HepG2 (cell line): Measurements from ENCODE around the gene FMN2. TPM values are rescaled to one million over a fixed set of nuclear protein-coding genes. Genes with fewer than 3 reads are reported as not detected.

ENCODE experiments used
- ATAC-seq: fragments of 200-7000 bp; cut with Tn5 transposase; 3 replicates; pipeline ENCODE4 v1.9.1; 2020; ENCODE audit warnings: mild to moderate bottlenecking, moderate library complexity
- BruUV-seq: library from RNA; stranded (reverse); fragments of 400-500 nt; replicated peaks from 2 replicates; lab custom pipeline; 2021; lab: Mats Ljungman, UMichigan
- CTCF ChIA-PET: fragments of 300-600 bp; formaldehyde crosslinking; extraction: SDS; loops from one replicate; lab custom pipeline; 2021; ENCODE audit warnings: low total read pairs, inconsistent platforms, low intra/inter-chr PET ratio; lab: Yijun Ruan, JAX
- POLR2A ChIA-PET: fragments of 350-600 bp; sonication (Branson Sonifier 250); formaldehyde crosslinking; loops from one replicate; lab custom pipeline; 2020; ENCODE audit warnings: antibody characterized with exemption, inconsistent platforms; lab: Yijun Ruan, JAX
- DNase-seq: peaks from one replicate; pipeline ENCODE4 v3.0.0-alpha.2; 2015; ENCODE audit warnings: low spot score
- FAIRE-seq: peaks from 3 replicates; lab custom pipeline; 2011; peaks lifted over from hg19 to GRCh38; lab: Jason Lieb, UNC
- H2AFZ ChIP-seq: one replicate; pipeline ENCODE4 v1.6.1; 2011; ENCODE audit warnings: low read length, inconsistent platforms
- H3K27ac ChIP-seq: fragments of 300-600 bp; 3 replicates; pipeline ENCODE4 v1.8.0; 2011; ENCODE audit warnings: mixed run types, mild to moderate bottlenecking, mixed read lengths, low read length, inconsistent platforms; ENCODE audit not compliant: insufficient read depth; ENCODE audit errors: extremely low read length
- H3K27me3 ChIP-seq, 2 experiments: fragments of 200-600 bp in 1 of 2; 2 replicates in 1 of 2; 3 replicates in 1 of 2; pipeline versions ENCODE4 v1.6.0 to v1.8.0; 2011; ENCODE audit warnings: low read length in 2 of 2, mild to moderate bottlenecking in 2 of 2, moderate library complexity in 2 of 2, inconsistent platforms in 1 of 2; ENCODE audit not compliant: insufficient read depth in 2 of 2, control insufficient read depth in 1 of 2
- H3K36me3 ChIP-seq, 2 experiments: fragments of 200-600 bp in 1 of 2; replicated peaks in 1 of 2; 2 replicates in 1 of 2; 3 replicates in 1 of 2; pipeline versions ENCODE4 v1.5.1 to v1.8.0; 2011; ENCODE audit warnings: low read length in 2 of 2, inconsistent platforms in 1 of 2; ENCODE audit not compliant: insufficient read depth in 2 of 2, control insufficient read depth in 1 of 2
- H3K4me1 ChIP-seq: 2 replicates; pipeline ENCODE4 v1.5.1; 2012; ENCODE audit warnings: low read length, inconsistent platforms; ENCODE audit not compliant: insufficient read depth
- H3K4me2 ChIP-seq: 2 replicates; pipeline ENCODE4 v1.6.0; 2011; ENCODE audit warnings: low read depth, low read length, inconsistent platforms
- H3K4me3 ChIP-seq, 3 experiments: fragments of 200-600 bp in 1 of 3; sonication (generic), shearing (Covaris generic) in 1 of 3; replicated peaks in 1 of 3; 2 replicates each; pipeline ENCODE4 v1.5.1; 2011 to 2016; ENCODE audit warnings: low read length in 3 of 3, inconsistent platforms in 2 of 3, low read depth in 2 of 3, mild to moderate bottlenecking in 2 of 3, control low read depth in 1 of 3, mixed read lengths in 1 of 3; ENCODE audit not compliant: insufficient read depth in 1 of 3
- H3K79me2 ChIP-seq: one replicate; pipeline ENCODE4 v1.6.1; 2011; ENCODE audit warnings: low read length, inconsistent platforms; ENCODE audit not compliant: insufficient read depth
- H3K9ac ChIP-seq: 2 replicates; pipeline ENCODE4 v1.6.0; 2011; ENCODE audit warnings: mild to moderate bottlenecking, low read depth, low read length, inconsistent platforms; ENCODE audit not compliant: insufficient read depth
- H3K9me3 ChIP-seq: 2 replicates; pipeline ENCODE4 v1.5.1; 2012; ENCODE audit warnings: mild to moderate bottlenecking, low read length
- H4K20me1 ChIP-seq: 2 replicates; pipeline ENCODE4 v1.6.0; 2011; ENCODE audit warnings: inconsistent platforms, mild to moderate bottlenecking, low read length, moderate library complexity; ENCODE audit not compliant: insufficient read depth
- AGO2 ChIP-seq: fragments of 200-400 bp; formaldehyde crosslinking; optimal IDR thresholded peaks from 2 replicates; pipeline ENCODE3; 2017; ENCODE audit warnings: mild to moderate bottlenecking, low read depth, low read length, moderate library complexity
- CBFB ChIP-seq: sonication (generic); formaldehyde crosslinking; IDR thresholded peaks from 2 replicates; pipeline ENCODE4 v1.4.0; 2020; ENCODE audit warnings: missing genetic modification reagents
- NCOR1 ChIP-seq: fragments of 200-600 bp; sonication (generic); IDR thresholded peaks from 2 replicates; pipeline ENCODE4 v1.7.0; 2017; ENCODE audit warnings: antibody characterized with exemption, low read length, borderline replicate concordance
- RBM22 ChIP-seq: fragments of 200-400 bp; formaldehyde crosslinking; optimal IDR thresholded peaks from 2 replicates; pipeline ENCODE3; 2017; ENCODE audit warnings: mild to moderate bottlenecking, low read length, moderate library complexity
- RFXAP ChIP-seq: sonication (generic); formaldehyde crosslinking; IDR thresholded peaks from 2 replicates; pipeline ENCODE4 v1.4.0; 2020; ENCODE audit warnings: missing genetic modification reagents, borderline replicate concordance
- ZNF563 ChIP-seq: sonication (generic); formaldehyde crosslinking; IDR thresholded peaks from 2 replicates; pipeline ENCODE4 v1.8.0; 2022; ENCODE audit warnings: mild to moderate bottlenecking, moderate library complexity, missing genetic modification reagents
- WGBS: methylation state at CpG from one replicate; pipeline ENCODE4 v1.1.6; 2017; ENCODE audit warnings: low lambda C conversion rate; 5-methylcytosine and 5-hydroxymethylcytosine counted together
- in situ Hi-C: cut with HindIII; loops from 2 replicates; pipeline ENCODE4 v1.10.0; 2017; ENCODE audit warnings: low pct_unique_long_range_greater_than_20kb; ENCODE audit not compliant: extremely low pct_ligation_motif_present
- intact Hi-C: fragments of 100-400 bp; cut with micrococcal nuclease; formaldehyde crosslinking; loops from one replicate; pipeline ENCODE4 v1.10.0; 2022; ENCODE audit not compliant: unreplicated experiment
- polyA plus RNA-seq, 8 experiments: library from polyadenylated mRNA; depleted of rRNA in 3 of 8; stranded (reverse) in 7 of 8; unstranded in 1 of 8; fragments of >200 nt; fragmentation: Illumina TruSeq in 4 of 8; extraction: Trizol in 4 of 8; gene quantifications; 2 replicates each; pipeline versions ENCODE4 v1.2.1 to v1.2.3, GENCODE V29; 2011 to 2016; ENCODE audit warnings: low read depth in 4 of 8, missing spikeins in 1 of 8, mixed read lengths in 1 of 8; ENCODE audit not compliant: insufficient read depth in 1 of 8
- total RNA-seq, 5 experiments: library from RNA; depleted of rRNA; stranded (reverse); fragments of >200 nt; fragmentation: Illumina TruSeq; extraction: Trizol; gene quantifications; 2 replicates each; pipeline ENCODE4 v1.2.3, GENCODE V29; 2016; ENCODE audit warnings: low read depth in 1 of 5
- TF ChIP-seq, protein P1 (sequence below): sonication (generic); formaldehyde crosslinking; IDR thresholded peaks from 2 replicates; pipeline ENCODE4 v1.4.0; 2020; ENCODE audit warnings: mild to moderate bottlenecking, missing genetic modification reagents, borderline replicate concordance
- TF ChIP-seq, protein P2 (sequence below): sonication (generic); formaldehyde crosslinking; IDR thresholded peaks from 2 replicates; pipeline ENCODE4 v1.4.0; 2020; ENCODE audit warnings: missing genetic modification reagents, borderline replicate concordance
- TF ChIP-seq, protein P3 (sequence below): sonication (generic); formaldehyde crosslinking; IDR thresholded peaks from 2 replicates; pipeline ENCODE4 v1.4.0; 2020; ENCODE audit warnings: missing genetic modification reagents; ENCODE audit errors: not compliant biosample characterization
- TF ChIP-seq, protein P4 (sequence below): sonication (generic); formaldehyde crosslinking; IDR thresholded peaks from 2 replicates; pipeline ENCODE4 v1.8.0; 2022; ENCODE audit warnings: missing genetic modification reagents, mild to moderate bottlenecking, moderate library complexity, borderline replicate concordance
- TF ChIP-seq, protein P5 (sequence below), 2 experiments: fragments of 450-650 bp in 1 of 2; sonication (generic) in 1 of 2; formaldehyde crosslinking; IDR thresholded peaks; 2 replicates each; pipeline versions ENCODE4 v1.5.0 to v1.8.0; 2020 to 2022; ENCODE audit warnings: mild to moderate bottlenecking in 1 of 2, missing genetic modification reagents in 1 of 2

The FMN2 gene
- total and polyA plus RNA-seq, 2 of the 13 experiments (the other 11 are each of a cell fraction or from before 2014, with no cell fraction given) = not detected

DNA sequence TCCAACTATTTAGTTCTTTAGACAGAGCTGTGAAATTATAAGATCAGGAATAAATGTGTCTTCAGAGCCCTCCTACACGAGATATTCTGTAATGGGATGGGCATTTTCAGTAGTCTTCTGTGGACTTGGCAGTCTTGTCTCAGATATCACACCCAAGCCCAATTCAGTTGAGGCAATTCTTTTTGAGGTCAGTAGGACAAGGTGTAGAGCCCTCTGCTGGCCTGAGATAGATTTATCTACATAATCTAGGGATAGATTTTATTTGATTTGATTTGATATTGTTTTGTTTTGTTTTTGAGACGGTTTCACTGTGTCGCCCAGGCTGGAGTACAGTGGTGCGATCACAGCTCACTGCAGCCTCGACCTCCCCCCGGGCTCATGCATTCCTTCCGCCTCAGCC, 77.5 kb downstream of the FMN2 start (continued):
- TF ChIP-seq AGO2 (no peak), RBM22 (no peak)
- TF ChIP-seq, protein P1, sequence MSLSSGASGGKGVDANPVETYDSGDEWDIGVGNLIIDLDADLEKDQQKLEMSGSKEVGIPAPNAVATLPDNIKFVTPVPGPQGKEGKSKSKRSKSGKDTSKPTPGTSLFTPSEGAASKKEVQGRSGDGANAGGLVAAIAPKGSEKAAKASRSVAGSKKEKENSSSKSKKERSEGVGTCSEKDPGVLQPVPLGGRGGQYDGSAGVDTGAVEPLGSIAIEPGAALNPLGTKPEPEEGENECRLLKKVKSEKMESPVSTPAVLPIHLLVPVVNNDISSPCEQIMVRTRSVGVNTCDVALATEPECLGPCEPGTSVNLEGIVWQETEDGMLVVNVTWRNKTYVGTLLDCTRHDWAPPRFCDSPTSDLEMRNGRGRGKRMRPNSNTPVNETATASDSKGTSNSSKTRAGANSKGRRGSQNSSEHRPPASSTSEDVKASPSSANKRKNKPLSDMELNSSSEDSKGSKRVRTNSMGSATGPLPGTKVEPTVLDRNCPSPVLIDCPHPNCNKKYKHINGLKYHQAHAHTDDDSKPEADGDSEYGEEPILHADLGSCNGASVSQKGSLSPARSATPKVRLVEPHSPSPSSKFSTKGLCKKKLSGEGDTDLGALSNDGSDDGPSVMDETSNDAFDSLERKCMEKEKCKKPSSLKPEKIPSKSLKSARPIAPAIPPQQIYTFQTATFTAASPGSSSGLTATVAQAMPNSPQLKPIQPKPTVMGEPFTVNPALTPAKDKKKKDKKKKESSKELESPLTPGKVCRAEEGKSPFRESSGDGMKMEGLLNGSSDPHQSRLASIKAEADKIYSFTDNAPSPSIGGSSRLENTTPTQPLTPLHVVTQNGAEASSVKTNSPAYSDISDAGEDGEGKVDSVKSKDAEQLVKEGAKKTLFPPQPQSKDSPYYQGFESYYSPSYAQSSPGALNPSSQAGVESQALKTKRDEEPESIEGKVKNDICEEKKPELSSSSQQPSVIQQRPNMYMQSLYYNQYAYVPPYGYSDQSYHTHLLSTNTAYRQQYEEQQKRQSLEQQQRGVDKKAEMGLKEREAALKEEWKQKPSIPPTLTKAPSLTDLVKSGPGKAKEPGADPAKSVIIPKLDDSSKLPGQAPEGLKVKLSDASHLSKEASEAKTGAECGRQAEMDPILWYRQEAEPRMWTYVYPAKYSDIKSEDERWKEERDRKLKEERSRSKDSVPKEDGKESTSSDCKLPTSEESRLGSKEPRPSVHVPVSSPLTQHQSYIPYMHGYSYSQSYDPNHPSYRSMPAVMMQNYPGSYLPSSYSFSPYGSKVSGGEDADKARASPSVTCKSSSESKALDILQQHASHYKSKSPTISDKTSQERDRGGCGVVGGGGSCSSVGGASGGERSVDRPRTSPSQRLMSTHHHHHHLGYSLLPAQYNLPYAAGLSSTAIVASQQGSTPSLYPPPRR = no peak

DNA sequence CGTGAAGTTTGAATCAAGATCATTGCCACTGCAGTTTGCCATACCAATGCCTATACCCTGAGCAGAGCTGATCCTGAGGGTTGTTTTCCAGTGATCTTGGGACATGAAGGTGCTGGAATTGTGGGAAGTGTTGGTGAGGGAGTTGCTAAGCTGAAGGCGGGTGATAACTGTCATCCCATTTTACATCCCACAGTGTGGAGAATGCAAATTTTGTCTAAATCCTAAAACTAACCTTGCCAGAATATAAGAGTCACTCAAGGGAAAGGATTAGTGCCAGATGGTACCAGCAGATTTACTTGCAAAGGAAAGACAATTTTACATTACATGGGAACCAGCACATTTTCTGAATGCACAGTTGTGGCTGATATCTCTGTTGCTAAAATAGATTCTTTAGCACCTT, 78.6 kb downstream of the FMN2 start:
- CTCF ChIA-PET = no interaction called here
- H3K27me3 ChIP-seq = no peaks in the 10 kb centered on the region
- no peak overlapping the region for H3K4me2 ChIP-seq
- BruUV-seq = no TSS peak
- in situ Hi-C loops = no loop called here
- no peak for FAIRE-seq
- POLR2A ChIA-PET = no interaction called here
- H3K9ac ChIP-seq = no peak overlapping the region
- H2AFZ ChIP-seq = no peak overlapping the region
- no peaks in the 10 kb centered on the region for H3K4me1 ChIP-seq
- no peak overlapping the region for H3K4me3 ChIP-seq
- 16% methylated on average over 2 of the region's 2 CpGs for WGBS
- intact Hi-C loops = no loop called here
- no peaks in the 10 kb centered on the region for H3K36me3 ChIP-seq
- H3K27ac ChIP-seq = no peak overlapping the region
- no peaks in the 10 kb centered on the region for H4K20me1 ChIP-seq
- no peaks in the 10 kb centered on the region for H3K79me2 ChIP-seq
- no peak for DNase-seq
- H3K9me3 ChIP-seq = peaks cover under 1% of the 10 kb centered on the region; the same call in 1 of the 2 replicates
- no peak for ATAC-seq
- TF ChIP-seq RFXAP (CRISPR knock-in tag) (no peak), NCOR1 (no peak), CBFB (CRISPR knock-in tag) (no peak), ZNF563 (CRISPR knock-in tag) (no peak)
- TF ChIP-seq, protein P2, sequence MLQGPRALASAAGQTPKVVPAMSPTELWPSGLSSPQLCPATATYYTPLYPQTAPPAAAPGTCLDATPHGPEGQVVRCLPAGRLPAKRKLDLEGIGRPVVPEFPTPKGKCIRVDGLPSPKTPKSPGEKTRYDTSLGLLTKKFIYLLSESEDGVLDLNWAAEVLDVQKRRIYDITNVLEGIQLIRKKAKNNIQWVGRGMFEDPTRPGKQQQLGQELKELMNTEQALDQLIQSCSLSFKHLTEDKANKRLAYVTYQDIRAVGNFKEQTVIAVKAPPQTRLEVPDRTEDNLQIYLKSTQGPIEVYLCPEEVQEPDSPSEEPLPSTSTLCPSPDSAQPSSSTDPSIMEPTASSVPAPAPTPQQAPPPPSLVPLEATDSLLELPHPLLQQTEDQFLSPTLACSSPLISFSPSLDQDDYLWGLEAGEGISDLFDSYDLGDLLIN = no peak
- TF ChIP-seq, protein P3, sequence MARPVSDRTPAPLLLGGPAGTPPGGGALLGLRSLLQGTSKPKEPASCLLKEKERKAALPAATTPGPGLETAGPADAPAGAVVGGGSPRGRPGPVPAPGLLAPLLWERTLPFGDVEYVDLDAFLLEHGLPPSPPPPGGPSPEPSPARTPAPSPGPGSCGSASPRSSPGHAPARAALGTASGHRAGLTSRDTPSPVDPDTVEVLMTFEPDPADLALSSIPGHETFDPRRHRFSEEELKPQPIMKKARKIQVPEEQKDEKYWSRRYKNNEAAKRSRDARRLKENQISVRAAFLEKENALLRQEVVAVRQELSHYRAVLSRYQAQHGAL (CRISPR knock-in tag) = no peak
- TF ChIP-seq, protein P4, sequence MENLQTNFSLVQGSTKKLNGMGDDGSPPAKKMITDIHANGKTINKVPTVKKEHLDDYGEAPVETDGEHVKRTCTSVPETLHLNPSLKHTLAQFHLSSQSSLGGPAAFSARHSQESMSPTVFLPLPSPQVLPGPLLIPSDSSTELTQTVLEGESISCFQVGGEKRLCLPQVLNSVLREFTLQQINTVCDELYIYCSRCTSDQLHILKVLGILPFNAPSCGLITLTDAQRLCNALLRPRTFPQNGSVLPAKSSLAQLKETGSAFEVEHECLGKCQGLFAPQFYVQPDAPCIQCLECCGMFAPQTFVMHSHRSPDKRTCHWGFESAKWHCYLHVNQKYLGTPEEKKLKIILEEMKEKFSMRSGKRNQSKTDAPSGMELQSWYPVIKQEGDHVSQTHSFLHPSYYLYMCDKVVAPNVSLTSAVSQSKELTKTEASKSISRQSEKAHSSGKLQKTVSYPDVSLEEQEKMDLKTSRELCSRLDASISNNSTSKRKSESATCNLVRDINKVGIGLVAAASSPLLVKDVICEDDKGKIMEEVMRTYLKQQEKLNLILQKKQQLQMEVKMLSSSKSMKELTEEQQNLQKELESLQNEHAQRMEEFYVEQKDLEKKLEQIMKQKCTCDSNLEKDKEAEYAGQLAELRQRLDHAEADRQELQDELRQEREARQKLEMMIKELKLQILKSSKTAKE = no peak
- TF ChIP-seq, protein P5, sequence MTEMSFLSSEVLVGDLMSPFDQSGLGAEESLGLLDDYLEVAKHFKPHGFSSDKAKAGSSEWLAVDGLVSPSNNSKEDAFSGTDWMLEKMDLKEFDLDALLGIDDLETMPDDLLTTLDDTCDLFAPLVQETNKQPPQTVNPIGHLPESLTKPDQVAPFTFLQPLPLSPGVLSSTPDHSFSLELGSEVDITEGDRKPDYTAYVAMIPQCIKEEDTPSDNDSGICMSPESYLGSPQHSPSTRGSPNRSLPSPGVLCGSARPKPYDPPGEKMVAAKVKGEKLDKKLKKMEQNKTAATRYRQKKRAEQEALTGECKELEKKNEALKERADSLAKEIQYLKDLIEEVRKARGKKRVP (CRISPR knock-in tag; IDR thresholded peaks at IDR 0.05) = no peak
